MM.1S (cell line): ENCODE data around the gene FMN1.

Source experiments
- CTCF ChIP-seq: fragments of 300-600 bp; sonication (generic); IDR thresholded peaks from 2 replicates; pipeline ENCODE4 v1.5.1; 2016; ENCODE audit warnings: antibody characterized with exemption, low read length, mixed read lengths
- EZH2phosphoT487 ChIP-seq: fragments of 300-600 bp; sonication (generic); IDR thresholded peaks from 2 replicates; pipeline ENCODE4 v1.6.1; 2018; ENCODE audit warnings: antibody characterized with exemption, low read length

- TF ChIP-seq CTCF, result no peak
- TF ChIP-seq EZH2phosphoT487, result no peak
Measured at GRCh38 chr15:33045066-33045810, 149.3 kb downstream of the FMN1 start.
